ENCODE data around the gene FGR. TPM values are rescaled to one million over a fixed set of nuclear protein-coding genes. Genes with fewer than 3 reads are reported as not detected.

FGR gene
- total and polyA plus RNA-seq, 2 of the 13 experiments (the other 11 are each of a cell fraction or from before 2014, with no cell fraction given) = not detected

DNA sequence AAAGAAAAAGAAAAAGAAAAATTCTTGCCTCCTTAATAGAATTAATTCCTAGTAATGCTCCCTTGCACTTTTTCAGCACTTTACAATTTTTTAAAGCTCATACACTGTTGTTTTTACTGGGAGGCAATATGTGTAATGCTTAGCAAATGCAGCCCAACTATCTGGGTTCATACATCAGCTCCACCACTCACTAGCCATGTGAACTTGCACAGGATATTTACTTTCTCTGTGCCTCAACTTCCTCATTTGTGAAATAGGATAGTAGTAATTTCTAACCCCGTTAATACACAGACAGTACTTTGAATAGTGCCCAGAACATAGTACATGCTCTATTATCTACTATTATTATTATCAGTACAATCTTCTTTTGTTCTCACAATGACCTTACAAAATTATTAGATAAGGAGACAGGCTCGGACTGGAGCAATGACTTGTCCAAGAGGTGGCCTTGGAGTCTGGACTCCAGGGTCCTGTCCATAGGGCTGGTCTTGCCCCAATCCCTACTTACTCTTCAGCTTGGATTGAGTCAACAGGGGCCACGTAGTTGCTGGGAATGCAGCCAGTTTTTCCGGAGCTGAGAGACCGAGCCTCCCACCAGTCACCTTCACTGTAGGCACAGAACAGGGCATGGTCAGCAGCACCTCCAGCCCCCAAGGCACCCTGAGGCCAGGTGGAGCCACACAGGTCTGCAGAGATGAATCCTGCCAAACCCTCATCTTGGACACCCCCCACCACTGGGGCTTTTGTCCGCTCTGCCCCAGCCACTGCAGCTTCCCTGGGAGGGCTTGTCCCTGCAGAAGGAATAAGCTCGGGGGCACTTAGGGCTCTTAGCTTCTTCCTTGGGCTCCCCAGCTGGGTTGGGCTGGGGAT, 13.7 kb downstream of the FGR start (continued):
- TF ChIP-seq ZNF784 (CRISPR knock-in tag; IDR thresholded peaks at IDR 0.05; ENCODE audit: borderline replicate concordance) (no peak), RBM39 (IDR thresholded peaks at IDR 0.05; ENCODE audit: low read depth, low read length, poor library complexity, severe bottlenecking) (no peak), MAFG (CRISPR knock-in tag; IDR thresholded peaks at IDR 0.05) (no peak), ZNF597 (CRISPR knock-in tag; IDR thresholded peaks at IDR 0.05) (no peak), MED8 (CRISPR knock-in tag; IDR thresholded peaks at IDR 0.05; ENCODE audit: insufficient replicate concordance) (no peak), ZNF775 (CRISPR knock-in tag; IDR thresholded peaks at IDR 0.05; ENCODE audit: borderline replicate concordance) (no peak), ARHGAP35 (CRISPR knock-in tag; IDR thresholded peaks at IDR 0.05; ENCODE audit: borderline replicate concordance) (no peak), NFATC3 (CRISPR knock-in tag; IDR thresholded peaks at IDR 0.05) (no peak), TRAFD1 (CRISPR knock-in tag; IDR thresholded peaks at IDR 0.05; ENCODE audit: borderline replicate concordance) (no peak), MBD4 (IDR thresholded peaks at IDR 0.05; ENCODE audit: borderline replicate concordance, low read length) (no peak), ZNF468 (CRISPR knock-in tag; IDR thresholded peaks at IDR 0.05) (no peak), TSC22D2 (CRISPR knock-in tag; IDR thresholded peaks at IDR 0.05; ENCODE audit: borderline replicate concordance) (no peak), HNF4G (IDR thresholded peaks at IDR 0.05; ENCODE audit: borderline replicate concordance, low read depth, low read length) (peak; percentile 70), HNF4G (CRISPR knock-in tag; IDR thresholded peaks at IDR 0.05; ENCODE audit: borderline replicate concordance, low read depth) (no peak), TAF1 (CRISPR knock-in tag; IDR thresholded peaks at IDR 0.05) (no peak), ASH2L (IDR thresholded peaks at IDR 0.05; ENCODE audit: insufficient read length, low read depth, low read length) (no peak), LCORL (IDR thresholded peaks at IDR 0.05) (no peak), LCORL (CRISPR knock-in tag; IDR thresholded peaks at IDR 0.05) (peak; percentile 28; the same call in 1 of the 2 replicates), SALL1 (CRISPR knock-in tag; IDR thresholded peaks at IDR 0.05) (peak; percentile 70), ZNF614 (CRISPR knock-in tag; IDR thresholded peaks at IDR 0.05; ENCODE audit: borderline replicate concordance) (0 out of 2 replicates have a peak, but pooled peaks have one; percentile 24), KLF16 (CRISPR knock-in tag; IDR thresholded peaks at IDR 0.05) (no peak), TARDBP (CRISPR knock-in tag; IDR thresholded peaks at IDR 0.05) (peak; percentile 44; the same call in 1 of the 2 replicates), ZNF619 (CRISPR knock-in tag; IDR thresholded peaks at IDR 0.05) (no peak), TEAD3 (CRISPR knock-in tag; optimal IDR thresholded peaks at IDR 0.05; ENCODE audit: borderline replicate concordance) (peak; percentile 54)
- TF ChIP-seq, protein P1, sequence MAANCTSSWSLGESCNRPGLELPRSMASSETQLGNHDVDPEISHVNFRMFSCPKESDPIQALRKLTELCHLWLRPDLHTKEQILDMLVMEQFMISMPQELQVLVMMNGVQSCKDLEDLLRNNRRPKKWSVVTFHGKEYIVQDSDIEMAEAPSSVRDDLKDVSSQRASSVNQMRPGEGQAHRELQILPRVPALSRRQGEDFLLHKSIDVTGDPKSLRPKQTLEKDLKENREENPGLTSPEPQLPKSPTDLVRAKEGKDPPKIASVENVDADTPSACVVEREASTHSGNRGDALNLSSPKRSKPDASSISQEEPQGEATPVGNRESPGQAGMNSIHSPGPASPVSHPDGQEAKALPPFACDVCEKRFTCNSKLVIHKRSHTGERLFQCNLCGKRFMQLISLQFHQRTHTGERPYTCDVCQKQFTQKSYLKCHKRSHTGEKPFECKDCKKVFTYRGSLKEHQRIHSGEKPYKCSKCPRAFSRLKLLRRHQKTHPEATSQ (CRISPR knock-in tag; IDR thresholded peaks at IDR 0.05; ENCODE audit: borderline replicate concordance) = no peak
